K562 (cell line): ENCODE data around the gene DNASE1L2. TPM values are rescaled to one million over a fixed set of nuclear protein-coding genes. Genes with fewer than 3 reads are reported as not detected.

Experiments used
- ATAC-seq: fragments of 200-7000 bp; cut with Tn5 transposase; 3 replicates; pipeline ENCODE4 v1.9.1; 2020; ENCODE audit warnings: moderate library complexity
- BruUV-seq: library from RNA; stranded (reverse); fragments of 400-500 nt; replicated peaks from 2 replicates; lab custom pipeline; 2021; lab: Mats Ljungman, UMichigan
- CTCF ChIA-PET: fragments of 300-600 bp; formaldehyde crosslinking; extraction: SDS; loops from one replicate; lab custom pipeline; 2021; ENCODE audit warnings: low intra/inter-chr PET ratio; lab: Yijun Ruan, JAX
- POLR2A ChIA-PET: fragments of 300-600, 350-650 bp; sonication (Branson Sonifier 250); formaldehyde crosslinking; extraction: SDS; loops from one replicate; lab custom pipeline; 2021; ENCODE audit warnings: antibody characterized with exemption, inconsistent platforms; lab: Yijun Ruan, JAX
- DNase-seq, 4 experiments: peaks; one replicate each; pipeline versions ENCODE4 v3.0.0 to v3.0.0-alpha.2; 2011 to 2018; ENCODE audit warnings: low spot score in 3 of 4, mixed read lengths in 3 of 4; ENCODE audit errors: extremely low read depth in 1 of 4
- FAIRE-seq: peaks from 2 replicates; lab custom pipeline; 2011; peaks lifted over from hg19 to GRCh38; lab: Jason Lieb, UNC
- H2AFZ ChIP-seq: 2 replicates; pipeline ENCODE4 v1.6.0; 2011; ENCODE audit warnings: low read depth, low read length, control low read depth, inconsistent platforms
- H3K27ac ChIP-seq: fragments of 200-600 bp; 3 replicates; pipeline ENCODE4 v1.8.0; 2011; ENCODE audit warnings: low read depth, mild to moderate bottlenecking, control low read depth, inconsistent platforms, low read length, moderate library complexity, mixed read lengths; ENCODE audit errors: extremely low read depth
- H3K27me3 ChIP-seq, 2 experiments: fragments of 300-600 bp in 1 of 2; 2 replicates in 1 of 2; 3 replicates in 1 of 2; pipeline versions ENCODE4 v1.6.0 to v1.8.0; 2011; ENCODE audit warnings: inconsistent platforms in 2 of 2, low read length in 2 of 2, mild to moderate bottlenecking in 1 of 2, mixed read lengths in 1 of 2, moderate library complexity in 1 of 2; ENCODE audit not compliant: control insufficient read depth in 2 of 2, insufficient read depth in 2 of 2
- H3K36me3 ChIP-seq: fragments of 300-600 bp; 3 replicates; pipeline ENCODE4 v1.8.0; 2011; ENCODE audit warnings: mild to moderate bottlenecking, low read length, inconsistent platforms; ENCODE audit not compliant: control insufficient read depth, insufficient read depth
- H3K4me1 ChIP-seq, 2 experiments: fragments of 200-600 bp in 1 of 2; replicated peaks in 1 of 2; 2 replicates in 1 of 2; 3 replicates in 1 of 2; pipeline versions ENCODE4 v1.5.1 to v1.8.0; 2011; ENCODE audit warnings: inconsistent platforms in 2 of 2, low read length in 2 of 2, mild to moderate bottlenecking in 1 of 2, mixed read lengths in 1 of 2, moderate library complexity in 1 of 2; ENCODE audit not compliant: control insufficient read depth in 2 of 2, insufficient read depth in 2 of 2
- H3K4me2 ChIP-seq: 2 replicates; pipeline ENCODE4 v1.6.1; 2011; ENCODE audit warnings: low read length, control low read depth, inconsistent platforms, mixed read lengths; ENCODE audit not compliant: insufficient read depth
- H3K4me3 ChIP-seq: fragments of 200-600 bp; sonication (generic), shearing (Covaris generic); 2 replicates; pipeline ENCODE4 v1.5.1; 2016; ENCODE audit warnings: control low read depth, inconsistent platforms
- H3K79me2 ChIP-seq: fragments of 200-600 bp; 3 replicates; pipeline ENCODE4 v1.8.0; 2011; ENCODE audit warnings: low read length, inconsistent platforms; ENCODE audit not compliant: control insufficient read depth, insufficient read depth
- H3K9ac ChIP-seq, 2 experiments: 2 replicates each; pipeline versions ENCODE4 v1.6.0 to v1.6.1; 2011; ENCODE audit warnings: low read depth in 2 of 2, low read length in 2 of 2, control low read depth in 1 of 2, inconsistent platforms in 1 of 2, mild to moderate bottlenecking in 1 of 2, mixed read lengths in 1 of 2; ENCODE audit not compliant: insufficient read depth in 1 of 2
- H3K9me1 ChIP-seq: one replicate; pipeline ENCODE4 v1.6.0; 2011; ENCODE audit warnings: inconsistent platforms, mild to moderate bottlenecking, low read length, moderate library complexity; ENCODE audit not compliant: control insufficient read depth, insufficient read depth
- H3K9me3 ChIP-seq: replicated peaks from 2 replicates; pipeline ENCODE4 v1.5.1; 2011; ENCODE audit warnings: low read depth, low read length, inconsistent platforms; ENCODE audit not compliant: control insufficient read depth, insufficient read depth
- H4K20me1 ChIP-seq: replicated peaks from 2 replicates; pipeline ENCODE4 v1.6.1; 2011; ENCODE audit warnings: low read length, inconsistent platforms, mixed read lengths; ENCODE audit not compliant: control insufficient read depth, insufficient read depth
- CCNT2 ChIP-seq: IDR thresholded peaks from 2 replicates; pipeline ENCODE4 v1.6.1; 2011; ENCODE audit warnings: borderline replicate concordance, low read depth, mild to moderate bottlenecking, moderate library complexity, mixed read lengths, low read length; ENCODE audit not compliant: insufficient read length; ENCODE audit errors: extremely low read depth
- GABPB2 ChIP-seq: fragments of 250-450 bp; sonication (Bioruptor Pico); conservative IDR thresholded peaks from 2 replicates; pipeline ENCODE4 v1.5.1; 2021; ENCODE audit warnings: mild to moderate bottlenecking
- HNRNPUL1 ChIP-seq: fragments of 200-400 bp; formaldehyde crosslinking; IDR thresholded peaks from 2 replicates; pipeline ENCODE4 v1.6.1; 2017; ENCODE audit warnings: low read length
- MAZ ChIP-seq, 2 experiments: fragments of 450-650 bp in 1 of 2; sonication (generic) in 1 of 2; formaldehyde crosslinking; IDR thresholded peaks in 1 of 2; conservative IDR thresholded peaks in 1 of 2; 2 replicates each; pipeline versions ENCODE4 v1.4.0 to v1.5.0; 2020; ENCODE audit warnings: mild to moderate bottlenecking in 1 of 2, missing genetic modification reagents in 1 of 2
- MECOM ChIP-seq: fragments of 250-450 bp; sonication (Bioruptor Pico); IDR thresholded peaks from 2 replicates; pipeline ENCODE4 v1.8.0; 2022; ENCODE audit warnings: inconsistent platforms
- MTA1 ChIP-seq: fragments of 450-650 bp; IDR thresholded peaks from 2 replicates; pipeline ENCODE4 v1.6.1; 2017; ENCODE audit warnings: borderline replicate concordance
- MTA3 ChIP-seq: fragments of 450-650 bp; formaldehyde crosslinking; IDR thresholded peaks from 2 replicates; pipeline ENCODE4 v1.6.1; 2017; ENCODE audit warnings: mild to moderate bottlenecking, borderline replicate concordance
- NFYB ChIP-seq: IDR thresholded peaks from 2 replicates; pipeline ENCODE4 v1.6.1; 2011; ENCODE audit warnings: mild to moderate bottlenecking, moderate library complexity; ENCODE audit not compliant: insufficient read length; ENCODE audit errors: extremely low read depth
- POLR2A ChIP-seq: fragments of 450-650 bp; conservative IDR thresholded peaks from 2 replicates; pipeline ENCODE4 v1.6.1; 2016
- POLR2AphosphoS2 ChIP-seq: IDR thresholded peaks from 2 replicates; pipeline ENCODE4 v1.6.1; 2012; ENCODE audit warnings: low read length, improper control_type of control experiment
- POLR2G ChIP-seq: fragments of 200-400 bp; formaldehyde crosslinking; IDR thresholded peaks from 2 replicates; pipeline ENCODE4 v1.6.1; 2017; ENCODE audit warnings: low read depth, mild to moderate bottlenecking, antibody characterized with exemption, low read length, moderate library complexity
- RBFOX2 ChIP-seq: fragments of 200-400 bp; formaldehyde crosslinking; IDR thresholded peaks from 2 replicates; pipeline ENCODE4 v1.6.1; 2017; ENCODE audit warnings: low read depth, mild to moderate bottlenecking, low read length, moderate library complexity
- RBM22 ChIP-seq: fragments of 200-400 bp; formaldehyde crosslinking; IDR thresholded peaks from 2 replicates; pipeline ENCODE4 v1.6.1; 2018; ENCODE audit warnings: low read length, low read depth; ENCODE audit not compliant: poor library complexity, severe bottlenecking
- SNRNP70 ChIP-seq: fragments of 200-400 bp; formaldehyde crosslinking; optimal IDR thresholded peaks from 2 replicates; pipeline ENCODE3; 2017; ENCODE audit warnings: low read depth, low read length
- SUPT5H ChIP-seq: fragments of 450-650 bp; IDR thresholded peaks from 2 replicates; pipeline ENCODE4 v1.6.1; 2016
- TAF15 ChIP-seq: fragments of 200-400 bp; formaldehyde crosslinking; IDR thresholded peaks from 2 replicates; pipeline ENCODE4 v1.6.1; 2017; ENCODE audit warnings: mild to moderate bottlenecking, low read depth, low read length, moderate library complexity
- ZNF140 ChIP-seq: fragments of 250-450 bp; sonication (Bioruptor Pico); IDR thresholded peaks from 2 replicates; pipeline ENCODE4 v1.8.0; 2021; ENCODE audit warnings: moderate library complexity, mild to moderate bottlenecking, inconsistent platforms
- WGBS: fragments of 100-300 bp; shearing (Covaris generic); methylation state at CpG from one replicate; pipeline ENCODE4 v1.1.6; 2016; ENCODE audit warnings: low coverage, mixed read lengths; ENCODE audit not compliant: insufficient coverage; ENCODE audit errors: missing lambda C conversion rate; 5-methylcytosine and 5-hydroxymethylcytosine counted together
- in situ Hi-C: fragments of 300-500 bp; cut with MboI; formaldehyde crosslinking; loops from 4 replicates; pipeline ENCODE4 v1.15.0; 2018; ENCODE audit warnings: inconsistent platforms, mixed read lengths
- intact Hi-C: fragments of 100-400 bp; cut with micrococcal nuclease; formaldehyde crosslinking; loops from 2 replicates; pipeline ENCODE4 v1.14.2; 2022
- polyA plus RNA-seq, 8 experiments: library from polyadenylated mRNA; depleted of rRNA in 4 of 8; stranded (reverse) in 5 of 8; unstranded in 3 of 8; fragments of >200 nt; fragmentation: Nextera tagmentation in 2 of 8; fragmentation: Illumina TruSeq in 1 of 8; extraction: Ambion mirVana in 2 of 8; extraction: Trizol in 1 of 8; gene quantifications; 2 replicates each; pipeline versions ENCODE4 v1.2.1 to v1.2.3, GENCODE V29; 2011 to 2014; ENCODE audit warnings: inconsistent platforms in 1 of 8, missing spikeins in 1 of 8
- total RNA-seq, 7 experiments: library from RNA; depleted of rRNA in 6 of 7; stranded (reverse); fragments of >200 nt in 6 of 7; fragmentation: Illumina TruSeq in 2 of 7; extraction: Trizol in 2 of 7; gene quantifications; 2 replicates each; pipeline versions ENCODE4 v1.2.1 to v1.2.3, GENCODE V29; 2011 to 2021; ENCODE audit warnings: low replicate concordance in 1 of 7

Gene DNASE1L2
- total and polyA plus RNA-seq, 9 of the 15 experiments (the other 6 are each of a cell fraction or from before 2014, with no cell fraction given): 0.08 to 2.7 (median 1.7) TPM; not detected in 1

GRCh38 chr16:2238150-2238837, 2.0 kb downstream of the DNASE1L2 start:
- H3K4me1 ChIP-seq: peaks cover 0 to 55% of the 10 kb centered on the region in 2 experiments; a peak in 2 of 5 replicates
- BruUV-seq: no TSS peak
- CTCF ChIA-PET: no interaction called here
- peaks cover 57% of the 10 kb centered on the region; the same call in 2 of the 3 replicates for H3K36me3 ChIP-seq
- no peak overlapping the region for H3K27ac ChIP-seq
- no peaks in the 10 kb centered on the region for H3K79me2 ChIP-seq
- in situ Hi-C loops: no loop called here
- H3K9ac ChIP-seq: peak overlapping the region in 1 of 2 experiments; percentile 52; a peak in 1 of 4 replicates
- ATAC-seq: peak; percentile 5
- no peak overlapping the region for H3K4me2 ChIP-seq
- TF ChIP-seq MTA3 (no peak), RBM22 (peak; percentile 39), GABPB2 (CRISPR knock-in tag) (no peak), MECOM (no peak), POLR2AphosphoS2 (peak; percentile 90), MTA1 (no peak), SUPT5H (peak; percentile 44), MAZ (CRISPR knock-in tag; conservative IDR thresholded peaks at IDR 0.05 in 1 of 2, IDR thresholded peaks at IDR 0.05 in 1 of 2) (no peak), POLR2A (peak; percentile 53), SNRNP70 (peak; percentile 46), RBFOX2 (peak; percentile 44), POLR2G (peak; percentile 73), ZNF140 (CRISPR knock-in tag) (no peak), HNRNPUL1 (0 out of 2 replicates have a peak, but pooled peaks have one; percentile 48), TAF15 (0 out of 2 replicates have a peak, but pooled peaks have one; percentile 43), NFYB (no peak), CCNT2 (peak; percentile 11)
- TF ChIP-seq, all 486 proteins: peak for 10
- no peak for FAIRE-seq
- POLR2A ChIA-PET: interaction anchor here (0.5 to 6.6 kb wide), 8 partner anchors 9 to 83 kb away, joined by 3 to 39 read pairs (median 3); partner anchors contain the start of genes ECI1 and TRAF7
- intact Hi-C loops: no loop called here
- DNase-seq: no peak
- WGBS: 83% methylated on average over 16 of the region's 18 CpGs
- no peaks in the 10 kb centered on the region for H3K9me1 ChIP-seq
- no peaks in the 10 kb centered on the region for H3K27me3 ChIP-seq
- H4K20me1 ChIP-seq: no peaks in the 10 kb centered on the region
- no peak overlapping the region for H3K4me3 ChIP-seq
- H3K9me3 ChIP-seq: no peaks in the 10 kb centered on the region
- H2AFZ ChIP-seq: no peak overlapping the region
